ENCODE data around the gene SRBD1.

The SRBD1 gene

GRCh38 chr2:45629971-45630370 lies 18.9 kb upstream of the SRBD1 start:
- Histone ChIP-seq H3K9me3 (ENCODE audit: control insufficient read depth, low read depth, low read length) (no peaks in the 10 kb centered on the region), H3K27ac (ENCODE audit: low read length) (no peak overlapping the region), H3K9ac (ENCODE audit: low read length) (no peak overlapping the region), H3K27me3 (ENCODE audit: control insufficient read depth, insufficient read depth, low read length) (no peaks in the 10 kb centered on the region), H3K36me3 (ENCODE audit: control insufficient read depth, low read depth, low read length) (no peaks in the 10 kb centered on the region), H3K4me1 (ENCODE audit: control insufficient read depth, low read depth, low read length) (peaks cover 15% of the 10 kb centered on the region), H3K4me3 (ENCODE audit: low read length) (no peak overlapping the region)

- no peak overlapping the region for H3K27ac ChIP-seq (ENCODE audit: low read length)
- H3K36me3 ChIP-seq (ENCODE audit: control insufficient read depth, low read depth, low read length): no peaks in the 10 kb centered on the region
- H3K4me1 ChIP-seq (ENCODE audit: control insufficient read depth, low read depth, low read length): peaks cover 15% of the 10 kb centered on the region
- no peak overlapping the region for H3K4me3 ChIP-seq (ENCODE audit: low read length)
- no peaks in the 10 kb centered on the region for H3K27me3 ChIP-seq (ENCODE audit: control insufficient read depth, insufficient read depth, low read length)
- H3K9ac ChIP-seq (ENCODE audit: low read length): no peak overlapping the region
- H3K9me3 ChIP-seq (ENCODE audit: control insufficient read depth, low read depth, low read length): no peaks in the 10 kb centered on the region
Measured at GRCh38 chr2:45627911-45628310, 16.8 kb upstream of the SRBD1 start.

- no peaks in the 10 kb centered on the region for H3K36me3 ChIP-seq (ENCODE audit: control insufficient read depth, low read depth, low read length)
Measured at GRCh38 chr2:45626387-45627221, 15.5 kb upstream of the SRBD1 start.

GRCh38 chr2:45625824-45626223 lies 14.8 kb upstream of the SRBD1 start:
- H3K36me3 ChIP-seq (ENCODE audit: control insufficient read depth, low read depth, low read length): no peaks in the 10 kb centered on the region
- H3K4me3 ChIP-seq (ENCODE audit: low read length): no peak overlapping the region
- H3K4me1 ChIP-seq (ENCODE audit: control insufficient read depth, low read depth, low read length): peaks cover under 1% of the 10 kb centered on the region
- H3K27ac ChIP-seq (ENCODE audit: low read length): no peak overlapping the region
- H3K9me3 ChIP-seq (ENCODE audit: control insufficient read depth, low read depth, low read length): no peaks in the 10 kb centered on the region
- H3K27me3 ChIP-seq (ENCODE audit: control insufficient read depth, insufficient read depth, low read length): no peaks in the 10 kb centered on the region
- no peak overlapping the region for H3K9ac ChIP-seq (ENCODE audit: low read length)

More at GRCh38 chr2:45626387-45627221, 15.5 kb upstream of the SRBD1 start:
- Histone ChIP-seq H3K9me3 (ENCODE audit: control insufficient read depth, low read depth, low read length) (no peaks in the 10 kb centered on the region), H3K4me3 (ENCODE audit: low read length) (no peak overlapping the region), H3K27ac (ENCODE audit: low read length) (no peak overlapping the region), H3K27me3 (ENCODE audit: control insufficient read depth, insufficient read depth, low read length) (no peaks in the 10 kb centered on the region), H3K4me1 (ENCODE audit: control insufficient read depth, low read depth, low read length) (peaks cover 9% of the 10 kb centered on the region), H3K9ac (ENCODE audit: low read length) (no peak overlapping the region)

- H3K27me3 ChIP-seq (ENCODE audit: control insufficient read depth, insufficient read depth, low read length): no peaks in the 10 kb centered on the region
- no peaks in the 10 kb centered on the region for H3K36me3 ChIP-seq (ENCODE audit: control insufficient read depth, low read depth, low read length)
- no peak overlapping the region for H3K9ac ChIP-seq (ENCODE audit: low read length)
- no peaks in the 10 kb centered on the region for H3K4me1 ChIP-seq (ENCODE audit: control insufficient read depth, low read depth, low read length)
- H3K27ac ChIP-seq (ENCODE audit: low read length): no peak overlapping the region
- no peak overlapping the region for H3K4me3 ChIP-seq (ENCODE audit: low read length)
- no peaks in the 10 kb centered on the region for H3K9me3 ChIP-seq (ENCODE audit: control insufficient read depth, low read depth, low read length)
Measured at GRCh38 chr2:45623098-45623497, 12.0 kb upstream of the SRBD1 start.

- Histone ChIP-seq H3K4me3 (ENCODE audit: low read length) (no peak overlapping the region), H3K27me3 (ENCODE audit: control insufficient read depth, insufficient read depth, low read length) (no peaks in the 10 kb centered on the region), H3K9me3 (ENCODE audit: control insufficient read depth, low read depth, low read length) (no peaks in the 10 kb centered on the region), H3K36me3 (ENCODE audit: control insufficient read depth, low read depth, low read length) (no peaks in the 10 kb centered on the region), H3K27ac (ENCODE audit: low read length) (no peak overlapping the region), H3K4me1 (ENCODE audit: control insufficient read depth, low read depth, low read length) (no peaks in the 10 kb centered on the region), H3K9ac (ENCODE audit: low read length) (no peak overlapping the region)
Measured at GRCh38 chr2:45622336-45623075, 11.4 kb upstream of the SRBD1 start.

GRCh38 chr2:45617496-45617895 lies 6.4 kb upstream of the SRBD1 start:
- Histone ChIP-seq H3K9me3 (ENCODE audit: control insufficient read depth, low read depth, low read length) (no peaks in the 10 kb centered on the region), H3K4me3 (ENCODE audit: low read length) (no peak overlapping the region), H3K4me1 (ENCODE audit: control insufficient read depth, low read depth, low read length) (no peaks in the 10 kb centered on the region), H3K27ac (ENCODE audit: low read length) (no peak overlapping the region), H3K36me3 (ENCODE audit: control insufficient read depth, low read depth, low read length) (no peaks in the 10 kb centered on the region), H3K9ac (ENCODE audit: low read length) (no peak overlapping the region), H3K27me3 (ENCODE audit: control insufficient read depth, insufficient read depth, low read length) (no peaks in the 10 kb centered on the region)

GRCh38 chr2:45616658-45617411 lies 5.8 kb upstream of the SRBD1 start:
- H3K4me3 ChIP-seq (ENCODE audit: low read length): no peak overlapping the region
- H3K4me1 ChIP-seq (ENCODE audit: control insufficient read depth, low read depth, low read length): no peaks in the 10 kb centered on the region

GRCh38 chr2:45614871-45615415 lies 3.9 kb upstream of the SRBD1 start:
- Histone ChIP-seq H3K9me3 (ENCODE audit: control insufficient read depth, low read depth, low read length) (no peaks in the 10 kb centered on the region), H3K4me1 (ENCODE audit: control insufficient read depth, low read depth, low read length) (peaks cover 8% of the 10 kb centered on the region), H3K27ac (ENCODE audit: low read length) (no peak overlapping the region)

More at GRCh38 chr2:45616658-45617411, 5.8 kb upstream of the SRBD1 start:
- Histone ChIP-seq H3K9me3 (ENCODE audit: control insufficient read depth, low read depth, low read length) (no peaks in the 10 kb centered on the region), H3K27ac (ENCODE audit: low read length) (no peak overlapping the region), H3K27me3 (ENCODE audit: control insufficient read depth, insufficient read depth, low read length) (no peaks in the 10 kb centered on the region), H3K9ac (ENCODE audit: low read length) (no peak overlapping the region), H3K36me3 (ENCODE audit: control insufficient read depth, low read depth, low read length) (no peaks in the 10 kb centered on the region)

GRCh38 chr2:45614330-45614729 lies 3.3 kb upstream of the SRBD1 start:
- no peak overlapping the region for H3K9ac ChIP-seq (ENCODE audit: low read length)
- H3K27me3 ChIP-seq (ENCODE audit: control insufficient read depth, insufficient read depth, low read length): no peaks in the 10 kb centered on the region
- H3K4me3 ChIP-seq (ENCODE audit: low read length): no peak overlapping the region
- H3K36me3 ChIP-seq (ENCODE audit: control insufficient read depth, low read depth, low read length): no peaks in the 10 kb centered on the region
- no peak overlapping the region for H3K27ac ChIP-seq (ENCODE audit: low read length)
- H3K4me1 ChIP-seq (ENCODE audit: control insufficient read depth, low read depth, low read length): peaks cover 10% of the 10 kb centered on the region
- no peaks in the 10 kb centered on the region for H3K9me3 ChIP-seq (ENCODE audit: control insufficient read depth, low read depth, low read length)

More at GRCh38 chr2:45614871-45615415, 3.9 kb upstream of the SRBD1 start:
- Histone ChIP-seq H3K36me3 (ENCODE audit: control insufficient read depth, low read depth, low read length) (no peaks in the 10 kb centered on the region), H3K9ac (ENCODE audit: low read length) (no peak overlapping the region), H3K4me3 (ENCODE audit: low read length) (no peak overlapping the region), H3K27me3 (ENCODE audit: control insufficient read depth, insufficient read depth, low read length) (no peaks in the 10 kb centered on the region)

- no peaks in the 10 kb centered on the region for H3K9me3 ChIP-seq (ENCODE audit: control insufficient read depth, low read depth, low read length)
- H3K4me1 ChIP-seq (ENCODE audit: control insufficient read depth, low read depth, low read length): peaks cover 10% of the 10 kb centered on the region
- H3K36me3 ChIP-seq (ENCODE audit: control insufficient read depth, low read depth, low read length): no peaks in the 10 kb centered on the region
- H3K27me3 ChIP-seq (ENCODE audit: control insufficient read depth, insufficient read depth, low read length): no peaks in the 10 kb centered on the region
- no peak overlapping the region for H3K4me3 ChIP-seq (ENCODE audit: low read length)
- no peak overlapping the region for H3K9ac ChIP-seq (ENCODE audit: low read length)
- H3K27ac ChIP-seq (ENCODE audit: low read length): no peak overlapping the region
Measured at GRCh38 chr2:45612731-45613130, 1.7 kb upstream of the SRBD1 start.
